H1 (cell line): ENCODE results near the gene ABHD4. TPM values are rescaled to one million over a fixed set of nuclear protein-coding genes. Genes with fewer than 3 reads are reported as not detected.
A peak's percentile ranks its signal among the peaks of the same experiment; 100 is the strongest.

Experiments
- CTCF ChIA-PET: fragments of 300-600 bp; sonication (Branson Sonifier 250); formaldehyde crosslinking; loops from one replicate; lab custom pipeline; 2021; ENCODE audit not compliant: partially characterized antibody; lab: Charles Lee
- POLR2A ChIA-PET: fragments of 300-600 bp; sonication (Branson Sonifier 250); formaldehyde crosslinking; loops from one replicate; lab custom pipeline; 2021; ENCODE audit warnings: inconsistent platforms; ENCODE audit not compliant: partially characterized antibody; lab: Charles Lee
- DNase-seq, 2 experiments: peaks; one replicate each; pipeline versions ENCODE4 v3.0.0 to v3.0.0-alpha.2; 2010 to 2022; ENCODE audit warnings: low spot score in 2 of 2, low read depth in 1 of 2, mixed read lengths in 1 of 2
- FAIRE-seq: peaks from 2 replicates; lab custom pipeline; 2011; peaks lifted over from hg19 to GRCh38; lab: Jason Lieb, UNC
- H2AFZ ChIP-seq: 2 replicates; pipeline ENCODE4 v1.8.1; 2012; ENCODE audit warnings: low read length, inconsistent platforms
- H2AK5ac ChIP-seq: 2 replicates; pipeline ENCODE4 v1.6.1; 2013; ENCODE audit warnings: low read depth, low read length
- H2BK120ac ChIP-seq: replicated peaks from 2 replicates; pipeline ENCODE3; 2013; ENCODE audit warnings: low read depth, low read length, inconsistent platforms
- H2BK12ac ChIP-seq: 2 replicates; pipeline ENCODE4 v1.6.1; 2013; ENCODE audit warnings: low read depth, low read length
- H2BK15ac ChIP-seq: 2 replicates; pipeline ENCODE4 v1.6.1; 2013; ENCODE audit warnings: low read length
- H2BK20ac ChIP-seq: 2 replicates; pipeline ENCODE4 v1.6.1; 2013; ENCODE audit warnings: low read length
- H2BK5ac ChIP-seq: 2 replicates; pipeline ENCODE4 v1.6.1; 2013; ENCODE audit warnings: low read depth, low read length
- H3K14ac ChIP-seq: 2 replicates; pipeline ENCODE4 v1.6.1; 2013; ENCODE audit warnings: inconsistent platforms; ENCODE audit not compliant: insufficient read length
- H3K18ac ChIP-seq: 2 replicates; pipeline ENCODE4 v1.6.1; 2013; ENCODE audit warnings: low read length; ENCODE audit errors: extremely low read depth
- H3K23ac ChIP-seq: 2 replicates; pipeline ENCODE4 v1.6.1; 2013; ENCODE audit warnings: inconsistent platforms; ENCODE audit not compliant: insufficient read length
- H3K23me2 ChIP-seq: 2 replicates; pipeline ENCODE4 v1.6.1; 2013; ENCODE audit warnings: low read depth, low read length
- H3K27ac ChIP-seq: 2 replicates; pipeline ENCODE4 v1.6.1; 2011; ENCODE audit warnings: low read depth, low read length, inconsistent platforms
- H3K27me3 ChIP-seq, 4 experiments: replicated peaks in 1 of 4; 1 replicate in 1 of 4; 2 replicates in 3 of 4; pipeline versions ENCODE4 v1.6.1 to v1.8.1; 2011 to 2013; ENCODE audit warnings: low read length in 3 of 4, mild to moderate bottlenecking in 3 of 4, inconsistent platforms in 2 of 4, mixed read lengths in 2 of 4, moderate library complexity in 1 of 4; ENCODE audit not compliant: control insufficient read depth in 3 of 4, insufficient read depth in 3 of 4; ENCODE audit errors: extremely low read depth in 1 of 4
- H3K36me3 ChIP-seq, 4 experiments: 2 replicates each; pipeline versions ENCODE4 v1.6.1 to v1.8.1; 2011 to 2013; ENCODE audit warnings: mild to moderate bottlenecking in 4 of 4, low read length in 3 of 4, moderate library complexity in 2 of 4, control low read depth in 1 of 4, inconsistent platforms in 1 of 4; ENCODE audit not compliant: insufficient read depth in 4 of 4, control insufficient read depth in 2 of 4
- H3K4ac ChIP-seq: replicated peaks from 2 replicates; pipeline ENCODE3; 2013; ENCODE audit warnings: low read length, low read depth, mixed read lengths, inconsistent platforms; ENCODE audit not compliant: insufficient read length
- H3K4me1 ChIP-seq, 4 experiments: replicated peaks in 1 of 4; 1 replicate in 1 of 4; 2 replicates in 3 of 4; pipeline versions ENCODE4 v1.6.1 to v1.8.1; 2011 to 2013; ENCODE audit warnings: low read length in 3 of 4, inconsistent platforms in 2 of 4, mixed read lengths in 1 of 4; ENCODE audit not compliant: insufficient read depth in 4 of 4, control insufficient read depth in 3 of 4
- H3K4me2 ChIP-seq, 2 experiments: 2 replicates each; pipeline versions ENCODE4 v1.6.1 to v1.8.1; 2011 to 2013; ENCODE audit warnings: low read depth in 2 of 2, low read length in 2 of 2, control low read depth in 1 of 2, inconsistent platforms in 1 of 2, mild to moderate bottlenecking in 1 of 2; ENCODE audit not compliant: insufficient read depth in 1 of 2
- H3K4me3 ChIP-seq, 4 experiments: fragments of 200-600, 300-600 bp in 1 of 4; sonication (generic), shearing (Covaris generic), sonication (Bioruptor Twin) in 1 of 4; 2 replicates each; pipeline versions ENCODE4 v1.5.1 to v1.8.1; 2011 to 2016; ENCODE audit warnings: low read length in 4 of 4, low read depth in 3 of 4, control low read depth in 2 of 4, inconsistent platforms in 2 of 4, mild to moderate bottlenecking in 2 of 4, mixed read lengths in 1 of 4, moderate library complexity in 1 of 4; ENCODE audit not compliant: insufficient read depth in 2 of 4; ENCODE audit errors: extremely low read depth in 1 of 4
- H3K56ac ChIP-seq: replicated peaks from 2 replicates; pipeline ENCODE3; 2013; ENCODE audit warnings: low read depth, mild to moderate bottlenecking, mixed read lengths, low read length, inconsistent platforms; ENCODE audit not compliant: insufficient read length
- H3K79me1 ChIP-seq: 2 replicates; pipeline ENCODE4 v1.6.1; 2013; ENCODE audit warnings: low read depth, low read length, control low read depth
- H3K79me2 ChIP-seq, 2 experiments: 2 replicates each; pipeline versions ENCODE4 v1.6.1 to v1.8.1; 2012 to 2013; ENCODE audit warnings: low read length in 2 of 2, mild to moderate bottlenecking in 2 of 2, inconsistent platforms in 1 of 2; ENCODE audit not compliant: insufficient read depth in 2 of 2, control insufficient read depth in 1 of 2
- H3K9ac ChIP-seq, 4 experiments: replicated peaks in 1 of 4; 1 replicate in 1 of 4; 2 replicates in 3 of 4; pipeline versions ENCODE4 v1.6.1 to v1.8.1; 2011 to 2013; ENCODE audit warnings: low read depth in 3 of 4, low read length in 3 of 4, control low read depth in 2 of 4, mild to moderate bottlenecking in 2 of 4, moderate library complexity in 2 of 4, inconsistent platforms in 1 of 4; ENCODE audit errors: extremely low read depth in 1 of 4
- H3K9me3 ChIP-seq, 2 experiments: 2 replicates each; pipeline versions ENCODE4 v1.6.1 to v1.8.1; 2012 to 2013; ENCODE audit warnings: mild to moderate bottlenecking in 2 of 2, moderate library complexity in 2 of 2, control low read depth in 1 of 2, inconsistent platforms in 1 of 2, low read depth in 1 of 2, low read length in 1 of 2, mixed read lengths in 1 of 2; ENCODE audit not compliant: insufficient read depth in 2 of 2
- H4K20me1 ChIP-seq, 2 experiments: replicated peaks in 1 of 2; 2 replicates each; pipeline versions ENCODE3 to v1.8.1; 2011 to 2013; ENCODE audit warnings: inconsistent platforms in 2 of 2, low read length in 2 of 2, mild to moderate bottlenecking in 1 of 2; ENCODE audit not compliant: insufficient read depth in 2 of 2, control insufficient read depth in 1 of 2
- H4K5ac ChIP-seq: 2 replicates; pipeline ENCODE4 v1.6.1; 2013; ENCODE audit warnings: low read length, low read depth, mixed read lengths, inconsistent platforms; ENCODE audit not compliant: insufficient read length
- H4K8ac ChIP-seq: 2 replicates; pipeline ENCODE4 v1.8.0; 2013; ENCODE audit warnings: mild to moderate bottlenecking, moderate library complexity, low read length, inconsistent platforms; ENCODE audit not compliant: insufficient read depth; ENCODE audit errors: extremely low read depth
- H4K91ac ChIP-seq: replicated peaks from 2 replicates; pipeline ENCODE3; 2013; ENCODE audit warnings: low read length, mixed read lengths, inconsistent platforms; ENCODE audit not compliant: insufficient read length
- CBX8 ChIP-seq: fragments of 300-800, 300-1000 bp; sonication (generic); IDR thresholded peaks from 2 replicates; pipeline ENCODE4 v1.7.1; 2016; ENCODE audit warnings: low read depth, low read length, borderline replicate concordance
- CTBP2 ChIP-seq: IDR thresholded peaks from 2 replicates; pipeline ENCODE4 v1.7.0; 2011; ENCODE audit warnings: borderline replicate concordance, mild to moderate bottlenecking, moderate library complexity, mixed read lengths, low read length; ENCODE audit not compliant: insufficient read depth, insufficient read length
- EZH2 ChIP-seq: fragments of 200-600 bp; sonication (generic); IDR thresholded peaks from 2 replicates; pipeline ENCODE4 v1.7.1; 2012; ENCODE audit warnings: low read depth, mild to moderate bottlenecking, moderate library complexity, low read length, inconsistent platforms; ENCODE audit not compliant: severe bottlenecking
- HDAC6 ChIP-seq: IDR thresholded peaks from one replicate; pipeline ENCODE4 v1.7.1; 2012; ENCODE audit warnings: low read depth, mild to moderate bottlenecking, inconsistent platforms, low read length, moderate library complexity
- JUN ChIP-seq: IDR thresholded peaks from 2 replicates; pipeline ENCODE4 v1.6.1; 2011; ENCODE audit warnings: low read depth, mild to moderate bottlenecking, improper control_type of control experiment, low read length
- KDM1A ChIP-seq: fragments of 200-600, 300-600 bp; sonication (generic); IDR thresholded peaks from 2 replicates; pipeline ENCODE4 v1.7.1; 2016; ENCODE audit warnings: mild to moderate bottlenecking, low read length, borderline replicate concordance
- KDM5A ChIP-seq: fragments of 200-600 bp; IDR thresholded peaks from 2 replicates; pipeline ENCODE4 v1.7.1; 2012; ENCODE audit warnings: mild to moderate bottlenecking, low read length, inconsistent platforms, mixed read lengths
- POLR2A ChIP-seq, 2 experiments: IDR thresholded peaks; 1 replicate in 1 of 2; 2 replicates in 1 of 2; pipeline ENCODE4 v1.6.1; 2011; ENCODE audit warnings: low read depth in 2 of 2, low read length in 2 of 2, mild to moderate bottlenecking in 2 of 2; ENCODE audit errors: control extremely low read depth in 1 of 2
- POLR2AphosphoS5 ChIP-seq: IDR thresholded peaks from 2 replicates; pipeline ENCODE4 v1.6.1; 2011; ENCODE audit warnings: low read depth, low read length
- SAP30 ChIP-seq: fragments of 300-600 bp; sonication (generic); IDR thresholded peaks from 2 replicates; pipeline ENCODE4 v1.7.1; 2012; ENCODE audit warnings: low read length, moderate library complexity, mild to moderate bottlenecking, inconsistent platforms; ENCODE audit not compliant: insufficient read depth, insufficient replicate concordance
- SUZ12 ChIP-seq: fragments of 200-600 bp; sonication (generic); IDR thresholded peaks from 2 replicates; pipeline ENCODE4 v1.6.1; 2012; ENCODE audit warnings: mild to moderate bottlenecking, inconsistent platforms, low read length, moderate library complexity, mixed read lengths
- TCF12 ChIP-seq: IDR thresholded peaks from 2 replicates; pipeline ENCODE4 v1.6.1; 2011; ENCODE audit warnings: low read depth, mild to moderate bottlenecking, low read length
- WGBS, 2 experiments: shearing (Covaris generic) in 1 of 2; methylation state at CpG; one replicate each; pipeline versions ENCODE4 v1.1.6 to v1.1.7; 2013 to 2015; ENCODE audit warnings: low lambda C conversion rate in 2 of 2, mixed read lengths in 2 of 2, inconsistent platforms in 1 of 2, low coverage in 1 of 2, missing lambda C conversion rate in 1 of 2; ENCODE audit not compliant: insufficient replicate concordance in 2 of 2, insufficient coverage in 1 of 2, insufficient read length in 1 of 2; ENCODE audit errors: extremely low coverage in 1 of 2, missing lambda C conversion rate in 1 of 2; 5-methylcytosine and 5-hydroxymethylcytosine counted together
- polyA plus RNA-seq, 7 experiments: library from polyadenylated mRNA; depleted of rRNA in 3 of 7; stranded (reverse) in 5 of 7; unstranded in 2 of 7; fragments of >200 nt in 5 of 7; fragments of 200-250 nt in 2 of 7; gene quantifications; 1 replicate in 5 of 7; 2 replicates in 1 of 7; 4 replicates in 1 of 7; pipeline versions ENCODE4 v1.2.1 to v1.2.3, GENCODE V29; 2011 to 2013; ENCODE audit warnings: missing spikeins in 2 of 7, mixed read lengths in 2 of 7
- total RNA-seq: library from RNA; stranded (reverse); fragmentation: NEBNext Ultra II Directional; extraction: Animal tissue kit (Norgen Biotek cat#: 25700); gene quantifications from 2 replicates; pipeline ENCODE4 v1.2.1, GENCODE V29; 2021

ABHD4 gene
- total and polyA plus RNA-seq, 2 of the 8 experiments (the other 6 are each of a cell fraction or from before 2014, with no cell fraction given), result 32.4 to 42.9 TPM

DNA sequence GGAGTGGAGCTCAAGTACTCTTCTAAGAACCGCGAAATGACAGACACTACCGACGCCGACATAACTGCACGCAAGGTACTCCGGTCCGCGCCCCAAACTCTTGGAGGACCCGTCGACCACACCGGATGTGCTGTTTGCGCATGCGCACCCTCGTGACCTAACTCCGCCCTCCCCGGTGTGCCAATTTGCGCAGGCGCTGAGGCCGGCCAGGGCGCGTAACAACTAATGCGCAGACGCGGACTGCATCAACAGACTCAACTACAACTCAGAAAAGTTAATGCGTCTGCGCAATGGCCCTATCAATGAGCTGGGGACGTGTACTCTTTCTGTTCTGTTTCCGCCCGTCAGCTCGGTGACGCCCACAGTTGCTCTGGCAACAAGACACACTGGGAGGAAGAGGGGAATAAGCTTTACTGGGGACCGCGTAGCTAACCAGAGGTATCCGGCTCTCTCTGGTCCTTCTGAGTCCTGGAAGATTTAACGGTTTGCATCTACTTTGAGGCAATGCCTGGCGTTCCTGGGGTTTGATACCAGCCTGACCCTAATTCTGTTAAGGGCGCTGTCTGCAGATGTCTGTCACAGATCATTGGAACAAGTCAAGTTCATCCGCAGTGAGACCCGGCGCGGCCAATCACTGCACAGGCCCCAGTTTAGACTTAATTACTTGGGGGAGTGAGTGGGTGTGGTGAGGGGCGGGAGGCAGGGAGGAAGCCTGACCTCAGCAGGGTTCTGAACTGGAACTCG is 8.8 kb upstream of the ABHD4 start, which contains the start of gene DAD1:
DAD1 (minus strand) TSS at position 129 of the 744 bp plus-strand sequence; CDS start at position 62, 67 bp downstream.
- ChIA-PET CTCF (interaction anchor here (0.6 to 3.1 kb wide), 11 partner anchors 9 to 352 kb away, joined by 3 to 19 read pairs (median 5); partner anchors contain the start of genes ABHD4 and OR6J1), POLR2A (interaction anchor here (0.6 to 2.7 kb wide), 8 partner anchors 9 to 329 kb away, joined by 3 to 22 read pairs (median 4); partner anchors contain the start of genes ABHD4 and RBM23)
- H3K27me3 ChIP-seq, result no peaks in the 10 kb centered on the region
- H3K56ac ChIP-seq, result no peak within 1 kb of the TSS
- no peak within 1 kb of the TSS for H4K91ac ChIP-seq
- peaks cover 0 to 3% (median under 1%) of the 10 kb centered on the region in 4 experiments; a peak in 3 of 7 replicates for H3K4me1 ChIP-seq
- H3K27ac ChIP-seq, result peak within 1 kb of the TSS; percentile 82
- H4K5ac ChIP-seq, result no peak within 1 kb of the TSS
- peak within 1 kb of the TSS; percentile 65 for H3K18ac ChIP-seq
- H2AK5ac ChIP-seq, result no peak within 1 kb of the TSS
- H2BK20ac ChIP-seq, result no peak within 1 kb of the TSS
- peak within 1 kb of the TSS; percentile 80 to 88 for H3K4me2 ChIP-seq
- H2BK120ac ChIP-seq, result no peak within 1 kb of the TSS
- no peak within 1 kb of the TSS for H3K4ac ChIP-seq
- peak within 1 kb of the TSS; percentile 90 for H2AFZ ChIP-seq
- WGBS, 2 experiments, result 2% methylated on average over 44 of the region's 44 CpGs; no CpG with 5 or more reads in 1 of the 2 experiments
- H3K9me3 ChIP-seq, result no peaks in the 10 kb centered on the region
- H3K4me3 ChIP-seq, result peak within 1 kb of the TSS; percentile 81 to 99 (median 98)
- peak within 1 kb of the TSS; percentile 91; the same call in 1 of the 2 replicates for H4K8ac ChIP-seq
- peaks cover 0 to 2% of the 10 kb centered on the region in 2 experiments for H4K20me1 ChIP-seq
- H3K79me1 ChIP-seq, result peaks cover 6% of the 10 kb centered on the region
- H2BK5ac ChIP-seq, result peak within 1 kb of the TSS; percentile 55
- H3K23ac ChIP-seq, result no peak within 1 kb of the TSS
- H3K9ac ChIP-seq, result peak within 1 kb of the TSS; percentile 69 to 87 (median 78)
- FAIRE-seq (peak; percentile 97), DNase-seq (peak; percentile 98 to 99)
- peaks cover 2 to 42% of the 10 kb centered on the region in 2 experiments for H3K79me2 ChIP-seq
- H3K36me3 ChIP-seq, result no peaks in the 10 kb centered on the region
- no peak within 1 kb of the TSS for H3K14ac ChIP-seq
- H2BK12ac ChIP-seq, result peak within 1 kb of the TSS; percentile 35; the same call in 1 of the 2 replicates
- no peak within 1 kb of the TSS for H2BK15ac ChIP-seq
- H3K23me2 ChIP-seq, result peaks cover 6% of the 10 kb centered on the region
- TF ChIP-seq CTBP2 (no peak), HDAC6 (no peak), POLR2A (IDR thresholded peaks at IDR 0.05; ENCODE audit: control extremely low read depth in 1 of 2, low read depth in 2 of 2, low read length in 2 of 2) (peak; percentile 9 to 84), CBX8 (no peak), KDM1A (no peak), POLR2AphosphoS5 (peak; percentile 76; the same call in 1 of the 2 replicates), TCF12 (no peak), SUZ12 (no peak), KDM5A (0 out of 2 replicates have a peak, but pooled peaks have one; percentile 42), JUN (no peak), SAP30 (peak; percentile 13), EZH2 (no peak)
